Retinal pigment epithelial cell (primary cell): Measurements from ENCODE around the gene RALGAPB.
A peak's percentile ranks its signal among the peaks of the same experiment; 100 is the strongest.

Source experiments
- DNase-seq: peaks from one replicate; pipeline ENCODE4 v3.0.0-alpha.2; 2010; ENCODE audit warnings: low read depth
- H3K4me3 ChIP-seq: 2 replicates; pipeline ENCODE4 v1.5.1; 2011; ENCODE audit warnings: mild to moderate bottlenecking, low read length, control low read depth, moderate library complexity
- TF ChIP-seq, protein P1 (sequence below): conservative IDR thresholded peaks from 2 replicates; pipeline ENCODE4 v1.5.1; 2011; ENCODE audit warnings: low read depth, low read length, control low read depth, inconsistent platforms

RALGAPB gene

DNA sequence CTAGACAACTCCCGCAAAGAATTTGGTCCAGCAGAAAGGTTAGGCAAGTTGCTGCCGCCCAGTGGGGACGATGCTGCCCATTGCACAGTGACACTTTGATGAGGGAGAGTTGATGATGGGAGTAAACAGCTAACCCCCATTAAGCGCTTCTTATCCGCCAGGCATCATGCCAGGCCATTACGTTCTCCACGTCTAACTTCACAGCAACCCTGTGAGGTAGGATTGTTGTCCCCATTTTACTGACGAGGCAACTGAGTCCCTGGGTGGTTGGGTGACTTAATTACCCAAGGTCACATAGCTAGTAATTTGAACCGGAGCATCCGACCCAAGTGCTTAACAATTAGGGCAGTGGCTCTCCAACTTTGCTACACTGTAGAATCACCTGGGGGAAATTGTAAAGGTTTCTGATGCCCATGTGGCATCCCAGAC is 738 bp downstream of the RALGAPB start:
- TF ChIP-seq, protein P1, sequence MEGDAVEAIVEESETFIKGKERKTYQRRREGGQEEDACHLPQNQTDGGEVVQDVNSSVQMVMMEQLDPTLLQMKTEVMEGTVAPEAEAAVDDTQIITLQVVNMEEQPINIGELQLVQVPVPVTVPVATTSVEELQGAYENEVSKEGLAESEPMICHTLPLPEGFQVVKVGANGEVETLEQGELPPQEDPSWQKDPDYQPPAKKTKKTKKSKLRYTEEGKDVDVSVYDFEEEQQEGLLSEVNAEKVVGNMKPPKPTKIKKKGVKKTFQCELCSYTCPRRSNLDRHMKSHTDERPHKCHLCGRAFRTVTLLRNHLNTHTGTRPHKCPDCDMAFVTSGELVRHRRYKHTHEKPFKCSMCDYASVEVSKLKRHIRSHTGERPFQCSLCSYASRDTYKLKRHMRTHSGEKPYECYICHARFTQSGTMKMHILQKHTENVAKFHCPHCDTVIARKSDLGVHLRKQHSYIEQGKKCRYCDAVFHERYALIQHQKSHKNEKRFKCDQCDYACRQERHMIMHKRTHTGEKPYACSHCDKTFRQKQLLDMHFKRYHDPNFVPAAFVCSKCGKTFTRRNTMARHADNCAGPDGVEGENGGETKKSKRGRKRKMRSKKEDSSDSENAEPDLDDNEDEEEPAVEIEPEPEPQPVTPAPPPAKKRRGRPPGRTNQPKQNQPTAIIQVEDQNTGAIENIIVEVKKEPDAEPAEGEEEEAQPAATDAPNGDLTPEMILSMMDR = no peak
- H3K4me3 ChIP-seq = peak overlapping the region; percentile 84
- peak; percentile 15 for DNase-seq

DNA sequence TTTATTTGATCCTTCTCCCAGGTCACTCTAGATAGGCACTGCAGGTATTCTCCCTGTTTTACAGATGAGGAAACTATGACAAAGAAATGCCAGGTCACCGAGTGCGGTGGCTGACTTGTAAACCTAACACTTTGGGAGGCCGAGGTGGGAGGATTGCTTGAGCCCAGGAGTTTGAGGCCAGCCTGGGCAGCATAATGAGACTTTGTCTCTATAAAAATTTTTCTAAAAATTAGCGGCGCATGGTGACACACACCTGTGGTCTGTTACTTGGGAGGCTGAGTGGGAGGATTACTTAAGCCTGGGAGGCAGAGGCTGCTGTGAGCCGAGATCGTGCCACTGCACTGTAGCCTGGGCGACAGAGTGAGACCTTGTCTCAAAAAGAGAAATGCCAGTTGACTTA is 5.1 kb downstream of the RALGAPB start:
- TF ChIP-seq, protein P1 = no peak
- H3K4me3 ChIP-seq = no peak overlapping the region
- DNase-seq = no peak

DNA sequence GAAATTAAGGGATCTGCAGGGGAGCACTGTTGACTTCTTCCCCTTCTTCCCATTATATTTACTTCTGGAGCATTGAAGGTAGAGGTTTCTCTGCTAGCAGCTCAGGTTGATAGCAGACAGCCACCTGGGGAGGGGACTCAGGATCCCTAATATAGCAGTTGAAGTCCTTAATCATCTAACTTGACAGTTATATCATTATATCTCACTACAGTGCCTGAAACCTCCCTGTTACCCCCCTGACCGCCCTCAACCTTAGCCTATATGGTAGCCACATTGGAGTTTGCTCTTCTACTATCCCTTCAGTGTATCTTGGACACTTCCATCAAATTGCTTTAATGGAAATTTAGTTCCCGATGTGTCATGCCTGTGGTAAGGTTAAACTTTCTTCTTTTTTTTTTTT is 7.0 kb downstream of the RALGAPB start:
- TF ChIP-seq, protein P1 = no peak
- no peak for DNase-seq
- no peak overlapping the region for H3K4me3 ChIP-seq

DNA sequence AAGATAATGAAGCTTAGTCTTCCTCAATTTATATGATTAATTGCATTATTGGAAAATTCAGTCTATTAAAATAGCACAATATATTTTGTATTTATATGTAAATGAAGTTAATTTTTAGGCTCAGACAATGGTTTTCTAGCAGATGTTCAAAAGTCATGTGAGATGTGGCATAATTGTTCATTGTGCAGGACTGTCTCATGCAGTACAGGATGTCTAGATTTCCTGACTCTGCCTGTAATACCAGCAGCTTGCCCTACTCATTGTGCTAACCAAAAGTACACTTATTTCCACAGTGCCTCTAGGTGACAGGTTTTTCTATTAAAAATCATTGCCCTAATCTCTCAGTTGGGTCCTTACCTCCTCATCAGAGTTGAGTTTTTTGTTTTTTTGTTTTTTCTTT is 12.4 kb downstream of the RALGAPB start:
- no peak for DNase-seq
- TF ChIP-seq, protein P1 = no peak
- H3K4me3 ChIP-seq = no peak overlapping the region

DNA sequence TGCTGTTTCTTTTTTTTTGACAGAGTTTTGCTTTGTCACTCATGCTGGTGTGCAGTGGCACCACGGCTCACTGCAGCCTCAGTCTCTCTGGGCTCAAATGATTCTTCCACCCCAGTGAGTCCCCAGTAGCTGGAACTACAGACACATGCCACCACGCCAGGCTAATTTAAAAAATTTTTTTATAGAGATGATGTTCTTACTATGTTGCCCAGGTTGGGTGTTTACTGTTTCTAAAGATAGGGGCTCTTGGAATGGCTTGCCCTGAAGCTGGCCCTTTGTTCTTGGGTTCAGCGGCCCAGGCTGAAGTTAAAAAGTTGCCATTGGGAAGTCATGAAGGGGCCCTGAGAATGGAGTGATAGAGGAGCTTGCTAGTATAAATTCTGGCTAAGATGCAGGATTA is 16.5 kb downstream of the RALGAPB start:
- DNase-seq = no peak
- no peak overlapping the region for H3K4me3 ChIP-seq
- TF ChIP-seq, protein P1 = no peak

DNA sequence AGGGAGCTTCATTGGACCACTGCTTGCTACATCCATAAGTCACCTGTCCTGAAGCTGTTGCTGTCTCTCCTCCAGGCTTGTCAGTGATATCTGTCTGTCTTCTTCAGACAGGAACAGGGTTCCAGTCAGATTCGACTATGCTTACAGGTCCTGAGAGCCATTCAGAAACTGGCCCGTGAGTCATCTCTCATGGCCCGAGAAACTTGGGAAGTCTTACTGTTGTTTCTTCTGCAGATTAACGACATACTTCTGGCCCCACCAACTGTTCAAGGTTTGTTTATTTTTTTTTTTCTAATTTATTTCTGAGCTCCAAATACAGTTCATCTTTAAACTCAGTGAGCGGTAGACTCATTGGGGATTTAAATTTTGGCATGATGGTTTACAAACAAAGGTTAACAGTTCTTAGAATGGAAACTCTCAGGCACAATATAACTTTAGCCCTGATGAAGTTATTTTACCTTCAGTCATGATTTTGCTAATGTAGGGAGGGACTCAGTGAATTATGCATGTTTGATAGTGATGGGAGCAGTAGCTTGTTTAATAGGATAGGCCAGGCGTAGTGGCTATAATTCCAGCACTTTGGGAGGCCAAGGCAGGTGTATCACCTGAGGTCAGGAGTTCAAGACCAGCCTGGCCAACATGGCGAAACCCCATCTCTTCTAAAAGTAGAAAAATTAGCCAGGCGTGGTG is 24.7 kb downstream of the RALGAPB start:
- H3K4me3 ChIP-seq = no peak overlapping the region
- TF ChIP-seq, protein P1 = no peak
- DNase-seq = no peak

DNA sequence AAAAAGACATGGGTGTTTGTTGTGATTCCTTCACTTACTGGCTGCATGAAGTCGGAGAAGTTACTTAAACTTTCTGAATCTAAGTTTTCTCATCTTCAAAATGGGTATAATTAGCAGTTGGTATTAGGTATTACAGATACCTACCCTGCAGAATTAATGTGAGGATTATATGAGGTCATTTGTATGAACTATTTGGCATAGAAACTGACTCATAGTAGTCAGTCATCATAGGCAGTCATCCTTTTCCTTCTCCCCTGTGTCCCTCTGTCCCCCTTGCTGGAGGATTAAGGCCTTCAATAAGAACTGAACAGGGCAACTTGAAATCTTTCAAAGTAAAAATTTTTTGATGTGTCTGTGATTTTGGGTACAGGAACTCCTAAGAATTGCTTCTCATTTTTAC is 26.3 kb downstream of the RALGAPB start:
- no peak overlapping the region for H3K4me3 ChIP-seq
- no peak for DNase-seq
- TF ChIP-seq, protein P1 = no peak
